Hepatocyte (in vitro differentiated cells): Measurements from ENCODE around the gene CLCN1. TPM values are rescaled to one million over a fixed set of nuclear protein-coding genes. Genes with fewer than 3 reads are reported as not detected.

Experiments
- DNase-seq: peaks from one replicate; pipeline ENCODE4 v3.0.0-alpha.2; 2016; ENCODE audit warnings: low spot score
- H2AFZ ChIP-seq: fragments of 200-600 bp; sonication (generic); 2 replicates; pipeline ENCODE4 v1.6.0; 2016; ENCODE audit warnings: antibody characterized with exemption, mild to moderate bottlenecking
- H3K27ac ChIP-seq: fragments of 200-600 bp; sonication (generic); 2 replicates; pipeline ENCODE4 v1.5.1; 2016; ENCODE audit warnings: mild to moderate bottlenecking
- H3K27me3 ChIP-seq: fragments of 200-600 bp; sonication (generic); 2 replicates; pipeline ENCODE4 v1.6.1; 2016
- H3K36me3 ChIP-seq: fragments of 200-600 bp; sonication (generic); replicated peaks from 2 replicates; pipeline ENCODE4 v1.5.1; 2016; ENCODE audit warnings: low read depth; ENCODE audit not compliant: insufficient read depth
- H3K4me1 ChIP-seq: fragments of 200-600 bp; sonication (generic); 2 replicates; pipeline ENCODE4 v1.5.1; 2016; ENCODE audit warnings: mild to moderate bottlenecking, moderate library complexity; ENCODE audit not compliant: insufficient read depth
- H3K4me2 ChIP-seq: fragments of 200-600 bp; sonication (generic); 2 replicates; pipeline ENCODE4 v1.6.0; 2016
- H3K4me3 ChIP-seq: fragments of 200-600 bp; sonication (generic); 2 replicates; pipeline ENCODE4 v1.5.1; 2016; ENCODE audit warnings: mild to moderate bottlenecking
- H3K79me2 ChIP-seq: fragments of 200-600 bp; sonication (generic); 2 replicates; pipeline ENCODE4 v1.6.0; 2017; ENCODE audit warnings: mild to moderate bottlenecking
- H3K9me2 ChIP-seq: fragments of 200-600 bp; sonication (generic); replicated peaks from 2 replicates; pipeline ENCODE4 v1.6.0; 2017; ENCODE audit warnings: mild to moderate bottlenecking; ENCODE audit not compliant: insufficient read depth
- H3K9me3 ChIP-seq: fragments of 200-600 bp; sonication (generic); 2 replicates; pipeline ENCODE4 v1.5.1; 2016; ENCODE audit warnings: low read depth, mild to moderate bottlenecking
- H4K20me1 ChIP-seq: fragments of 200-600 bp; sonication (generic); 2 replicates; pipeline ENCODE4 v1.6.0; 2016; ENCODE audit warnings: mild to moderate bottlenecking; ENCODE audit not compliant: insufficient read depth, poor library complexity, severe bottlenecking
- EZH2 ChIP-seq: fragments of 200-600 bp; sonication (generic); IDR thresholded peaks from 2 replicates; pipeline ENCODE4 v1.6.1; 2016; ENCODE audit warnings: antibody characterized with exemption, mild to moderate bottlenecking, borderline replicate concordance
- EZH2phosphoT487 ChIP-seq: fragments of 200-600 bp; sonication (generic); IDR thresholded peaks from one replicate; pipeline ENCODE4 v1.6.1; 2018; ENCODE audit warnings: antibody characterized with exemption, mild to moderate bottlenecking, low read depth, moderate library complexity; ENCODE audit not compliant: unreplicated experiment, severe bottlenecking
- WGBS: methylation state at CpG from one replicate; pipeline ENCODE4 v1.1.6; 2016; ENCODE audit warnings: low lambda C conversion rate; ENCODE audit errors: missing lambda C conversion rate; 5-methylcytosine and 5-hydroxymethylcytosine counted together
- polyA plus RNA-seq: library from polyadenylated mRNA; unstranded; fragments of >200 nt; fragmentation: Nextera tagmentation; extraction: Ambion mirVana; gene quantifications from 2 replicates; pipeline ENCODE4 v1.2.1, GENCODE V29; 2016
- total RNA-seq: library from RNA; depleted of rRNA; stranded (reverse); fragments of >200 nt; gene quantifications from 2 replicates; pipeline ENCODE4 v1.2.3, GENCODE V29; 2014
- TF ChIP-seq, protein P1 (sequence below): fragments of 200-600 bp; sonication (generic); IDR thresholded peaks from 2 replicates; pipeline ENCODE4 v1.5.1; 2016; ENCODE audit warnings: antibody characterized with exemption, mild to moderate bottlenecking; ENCODE audit not compliant: poor library complexity

Gene CLCN1
- total and polyA plus RNA-seq, 2 experiments from 2014 or later = 0.07 TPM; not detected in 1

DNA sequence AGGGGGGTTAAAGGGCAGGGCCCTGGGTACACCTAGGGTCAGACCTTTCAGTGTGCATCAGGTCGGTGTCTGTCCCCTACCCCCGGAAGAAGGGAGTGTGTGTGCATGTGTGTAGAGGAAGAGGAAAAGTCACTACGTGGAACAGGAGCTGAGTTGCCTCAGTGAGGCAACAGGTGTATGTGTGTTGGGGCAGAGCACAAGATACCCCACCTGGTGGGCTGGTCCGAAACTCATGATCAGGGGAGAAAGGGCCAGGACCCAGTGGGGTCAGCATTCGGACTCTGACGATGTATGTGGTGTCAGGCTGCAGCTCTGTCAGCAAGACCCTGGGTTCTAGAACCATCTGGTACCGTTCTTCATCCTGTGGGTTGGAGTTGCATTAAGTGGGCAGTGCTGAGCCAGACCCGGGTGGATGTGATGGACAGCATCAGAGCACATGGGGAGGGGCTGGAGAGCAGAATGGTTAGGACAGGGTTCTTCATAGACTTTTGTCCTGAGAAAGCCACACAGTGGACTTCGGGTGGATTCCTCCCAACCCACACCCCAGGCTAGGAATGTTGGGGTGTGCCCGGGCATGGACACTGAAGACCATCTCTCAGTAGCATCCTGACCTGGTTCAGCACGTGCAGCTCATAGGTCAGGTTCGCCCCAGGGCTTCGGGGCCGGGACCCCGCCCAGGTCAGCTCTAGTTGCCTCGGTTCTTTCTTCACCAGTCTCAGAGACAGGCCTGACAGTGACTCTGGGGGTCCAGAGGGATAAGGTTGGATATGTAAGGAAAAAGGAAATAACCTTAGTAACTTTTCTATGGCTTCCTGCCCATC lies 82.0 kb downstream of the CLCN1 start:
- Histone ChIP-seq H3K4me1 (peaks cover 26% of the 10 kb centered on the region), H4K20me1 (no peaks in the 10 kb centered on the region), H3K36me3 (no peaks in the 10 kb centered on the region), H3K79me2 (no peaks in the 10 kb centered on the region), H3K4me2 (no peak overlapping the region), H2AFZ (no peak overlapping the region), H3K4me3 (no peak overlapping the region), H3K27ac (no peak overlapping the region), H3K9me2 (no peaks in the 10 kb centered on the region), H3K9me3 (no peaks in the 10 kb centered on the region), H3K27me3 (no peaks in the 10 kb centered on the region)
- DNase-seq = no peak
- TF ChIP-seq, protein P1, sequence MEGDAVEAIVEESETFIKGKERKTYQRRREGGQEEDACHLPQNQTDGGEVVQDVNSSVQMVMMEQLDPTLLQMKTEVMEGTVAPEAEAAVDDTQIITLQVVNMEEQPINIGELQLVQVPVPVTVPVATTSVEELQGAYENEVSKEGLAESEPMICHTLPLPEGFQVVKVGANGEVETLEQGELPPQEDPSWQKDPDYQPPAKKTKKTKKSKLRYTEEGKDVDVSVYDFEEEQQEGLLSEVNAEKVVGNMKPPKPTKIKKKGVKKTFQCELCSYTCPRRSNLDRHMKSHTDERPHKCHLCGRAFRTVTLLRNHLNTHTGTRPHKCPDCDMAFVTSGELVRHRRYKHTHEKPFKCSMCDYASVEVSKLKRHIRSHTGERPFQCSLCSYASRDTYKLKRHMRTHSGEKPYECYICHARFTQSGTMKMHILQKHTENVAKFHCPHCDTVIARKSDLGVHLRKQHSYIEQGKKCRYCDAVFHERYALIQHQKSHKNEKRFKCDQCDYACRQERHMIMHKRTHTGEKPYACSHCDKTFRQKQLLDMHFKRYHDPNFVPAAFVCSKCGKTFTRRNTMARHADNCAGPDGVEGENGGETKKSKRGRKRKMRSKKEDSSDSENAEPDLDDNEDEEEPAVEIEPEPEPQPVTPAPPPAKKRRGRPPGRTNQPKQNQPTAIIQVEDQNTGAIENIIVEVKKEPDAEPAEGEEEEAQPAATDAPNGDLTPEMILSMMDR = no peak
- TF ChIP-seq EZH2 (no peak), EZH2phosphoT487 (no peak)
- WGBS = 91% methylated on average over 16 of the region's 16 CpGs

DNA sequence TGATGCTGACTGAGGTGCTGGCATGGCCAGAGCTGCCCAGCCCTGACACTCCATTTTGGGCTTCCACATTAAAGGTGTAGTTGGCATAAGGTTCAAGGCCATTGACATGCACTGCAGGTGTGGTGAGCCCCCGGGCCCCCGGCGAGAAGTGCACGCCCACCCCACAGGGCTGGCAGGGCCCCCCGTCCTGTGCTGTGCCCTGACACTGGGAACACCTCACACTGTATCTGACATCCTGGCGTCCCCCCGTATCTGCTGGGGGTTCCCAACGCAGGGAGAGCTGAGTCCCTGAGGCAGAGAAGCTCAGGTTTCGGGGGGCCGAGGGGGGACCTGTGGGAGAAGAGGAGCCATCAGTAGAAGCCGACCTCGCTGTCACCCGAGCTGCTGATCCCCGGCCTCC lies 82.7 kb downstream of the CLCN1 start:
- Histone ChIP-seq H4K20me1 (no peaks in the 10 kb centered on the region), H3K9me2 (no peaks in the 10 kb centered on the region), H2AFZ (no peak overlapping the region), H3K27ac (no peak overlapping the region), H3K27me3 (no peaks in the 10 kb centered on the region), H3K36me3 (no peaks in the 10 kb centered on the region), H3K4me3 (no peak overlapping the region), H3K79me2 (no peaks in the 10 kb centered on the region), H3K4me1 (peaks cover 19% of the 10 kb centered on the region), H3K4me2 (no peak overlapping the region), H3K9me3 (no peaks in the 10 kb centered on the region)
- DNase-seq = no peak
- WGBS = 97% methylated on average over 14 of the region's 14 CpGs
- TF ChIP-seq, protein P1 = no peak
- no peak for TF ChIP-seq EZH2phosphoT487
- TF ChIP-seq EZH2 = no peak

DNA sequence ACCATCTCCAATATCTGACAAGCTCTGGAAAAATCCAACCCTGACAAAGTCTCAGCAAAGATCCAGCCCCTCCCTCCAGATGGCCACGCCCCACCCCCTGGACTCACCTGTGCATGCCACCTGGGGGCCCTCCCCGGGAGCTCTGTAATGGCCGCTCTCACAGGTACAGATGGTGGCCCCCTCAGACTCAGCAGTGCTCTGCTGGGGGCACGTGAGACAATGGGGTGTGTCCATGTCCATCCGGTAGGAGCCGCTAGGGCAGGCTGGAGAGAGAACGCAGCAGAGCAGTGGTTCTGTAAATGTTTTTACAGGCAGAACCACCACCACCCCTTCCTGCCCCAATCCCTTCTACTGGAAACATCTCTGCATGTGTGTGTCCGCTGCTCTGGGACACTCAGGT lies 83.2 kb downstream of the CLCN1 start:
- no peaks in the 10 kb centered on the region for H4K20me1 ChIP-seq
- no peaks in the 10 kb centered on the region for H3K27me3 ChIP-seq
- H3K4me1 ChIP-seq = peaks cover 17% of the 10 kb centered on the region
- TF ChIP-seq EZH2phosphoT487 = no peak
- TF ChIP-seq, protein P1 = no peak
- TF ChIP-seq EZH2 = no peak
- no peak overlapping the region for H3K4me3 ChIP-seq
- H3K9me2 ChIP-seq = no peaks in the 10 kb centered on the region
- no peak for DNase-seq
- no peaks in the 10 kb centered on the region for H3K79me2 ChIP-seq
- H3K27ac ChIP-seq = no peak overlapping the region
- H2AFZ ChIP-seq = no peak overlapping the region
- no peaks in the 10 kb centered on the region for H3K9me3 ChIP-seq
- H3K36me3 ChIP-seq = no peaks in the 10 kb centered on the region
- WGBS = 92% methylated on average over 8 of the region's 8 CpGs
- H3K4me2 ChIP-seq = no peak overlapping the region
